Stomach smooth muscle (tissue), 2 donors: Measurements from ENCODE around the gene MAML3.
A peak's percentile ranks its signal among the peaks of the same experiment; 100 is the strongest.

ENCODE experiments used
- H3K27ac ChIP-seq: one replicate; pipeline ENCODE4 v1.7.0; 2013; ENCODE audit warnings: mild to moderate bottlenecking, low read length, inconsistent platforms
- H3K27me3 ChIP-seq, 2 donors: one replicate each; pipeline ENCODE4 v1.7.0; 2013; ENCODE audit warnings: low read length in 2 of 2; ENCODE audit not compliant: insufficient read depth in 2 of 2, control insufficient read depth in 1 of 2
- H3K36me3 ChIP-seq, 2 donors: one replicate each; pipeline ENCODE4 v1.7.0; 2013; ENCODE audit warnings: low read length in 2 of 2; ENCODE audit not compliant: control insufficient read depth in 2 of 2, insufficient read depth in 2 of 2
- H3K4me1 ChIP-seq: one replicate; pipeline ENCODE4 v1.7.0; 2013; ENCODE audit warnings: low read length; ENCODE audit not compliant: control insufficient read depth, insufficient read depth
- H3K4me3 ChIP-seq, 2 donors: one replicate each; pipeline ENCODE4 v1.7.0; 2013; ENCODE audit warnings: low read length in 2 of 2
- H3K9ac ChIP-seq, 2 donors: one replicate each; pipeline ENCODE4 v1.7.0; 2013; ENCODE audit warnings: low read length in 2 of 2, mild to moderate bottlenecking in 1 of 2
- H3K9me3 ChIP-seq, 2 donors: one replicate each; pipeline ENCODE4 v1.7.0; 2013; ENCODE audit warnings: low read length in 2 of 2; ENCODE audit not compliant: control insufficient read depth in 2 of 2
- donor health status: healthy.
- donor health status: Pancreatic carcinoma.

Gene MAML3

DNA sequence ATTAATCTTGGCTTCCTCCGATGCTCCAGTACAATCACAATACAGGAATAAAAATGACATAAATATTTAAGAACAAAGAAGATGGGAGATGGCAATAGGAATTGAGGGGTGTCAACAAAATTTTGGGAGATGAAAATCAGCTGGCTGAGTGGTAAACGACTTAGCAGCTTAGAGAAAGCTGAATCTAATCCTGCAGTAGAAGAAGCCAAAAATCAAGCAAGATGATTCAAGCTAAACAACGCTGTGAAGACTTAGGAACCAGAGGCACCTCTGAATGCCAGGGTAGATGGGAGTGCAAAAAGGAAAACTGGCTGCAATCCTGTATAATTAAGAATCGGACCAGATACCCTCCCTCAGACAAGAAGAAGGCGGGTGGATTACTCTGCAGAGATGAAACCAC, 273.1 kb downstream of the MAML3 start:
- Histone ChIP-seq H3K4me3 (no peak overlapping the region), H3K27me3 (no peaks in the 10 kb centered on the region), H3K27ac (no peak overlapping the region), H3K36me3 (no peaks in the 10 kb centered on the region), H3K9ac (no peak overlapping the region), H3K9me3 (peaks cover 4 to 5% of the 10 kb centered on the region in 2 donors), H3K4me1 (peaks cover 8% of the 10 kb centered on the region)

DNA sequence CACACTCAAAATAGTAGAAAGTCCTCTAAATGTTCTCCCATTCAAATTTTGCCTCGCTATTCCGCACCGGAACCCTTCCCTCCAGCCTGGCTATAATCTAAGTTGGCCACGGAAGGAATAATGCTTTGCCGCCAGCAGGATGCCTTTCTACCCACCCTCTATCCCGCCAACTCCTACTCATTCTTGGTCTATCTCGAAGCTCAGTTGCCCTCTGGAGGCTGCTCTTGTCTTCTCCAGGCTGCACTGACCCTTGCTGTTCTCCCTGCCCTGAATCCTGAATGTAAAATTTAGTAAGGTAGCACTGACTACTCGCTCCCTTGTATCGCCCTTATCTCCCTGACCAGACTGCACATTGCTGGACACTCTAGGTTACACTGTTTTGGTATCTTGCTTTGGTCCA, 275.9 kb downstream of the MAML3 start:
- peaks cover 0 to 2% of the 10 kb centered on the region in 2 donors for H3K9me3 ChIP-seq
- no peaks in the 10 kb centered on the region for H3K36me3 ChIP-seq
- H3K27me3 ChIP-seq: no peaks in the 10 kb centered on the region
- no peak overlapping the region for H3K27ac ChIP-seq
- peaks cover 9% of the 10 kb centered on the region for H3K4me1 ChIP-seq
- no peak overlapping the region for H3K9ac ChIP-seq
- no peak overlapping the region for H3K4me3 ChIP-seq

DNA sequence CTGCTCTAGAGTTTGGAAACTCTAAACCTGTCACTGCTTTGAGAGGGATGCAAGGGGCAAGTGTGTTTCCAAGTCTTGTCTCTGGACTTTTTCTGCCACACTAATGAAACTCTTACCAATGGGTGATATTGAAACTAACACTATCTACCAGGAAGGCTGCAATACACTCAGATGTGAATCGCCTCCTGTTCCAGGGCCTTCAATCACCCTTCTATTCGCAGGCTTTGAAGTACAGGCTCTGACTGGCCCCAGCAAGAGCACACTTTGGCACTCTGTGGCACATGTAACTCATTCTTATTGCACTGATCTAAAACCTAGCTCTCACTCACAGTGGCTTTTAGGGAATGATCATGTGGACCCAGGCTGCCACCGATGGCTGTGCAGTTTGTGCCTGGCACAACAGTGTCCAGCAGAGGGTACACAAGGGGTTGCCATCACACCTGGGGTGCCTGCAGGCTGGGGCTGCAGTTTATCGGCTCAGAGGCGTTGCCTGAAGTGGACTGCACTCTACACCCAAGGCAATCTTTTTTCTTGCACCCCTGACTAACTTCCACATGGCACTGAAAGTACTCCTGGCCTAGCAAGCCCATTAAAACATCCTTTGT, 277.5 kb downstream of the MAML3 start:
- Histone ChIP-seq H3K4me3 (peak overlapping the region in 1 of 2 donors; percentile 15), H3K27me3 (no peaks in the 10 kb centered on the region), H3K27ac (no peak overlapping the region), H3K9me3 (no peaks in the 10 kb centered on the region), H3K9ac (no peak overlapping the region), H3K4me1 (peaks cover 9% of the 10 kb centered on the region), H3K36me3 (no peaks in the 10 kb centered on the region)

- Histone ChIP-seq H3K4me3 (no peak overlapping the region), H3K36me3 (no peaks in the 10 kb centered on the region), H3K27ac (no peak overlapping the region), H3K4me1 (peaks cover 9% of the 10 kb centered on the region), H3K9me3 (no peaks in the 10 kb centered on the region), H3K9ac (no peak overlapping the region), H3K27me3 (no peaks in the 10 kb centered on the region)
Measured at GRCh38 chr4:139875411-139875825, 278.6 kb downstream of the MAML3 start.

- Histone ChIP-seq H3K27ac (no peak overlapping the region), H3K4me3 (no peak overlapping the region), H3K9ac (no peak overlapping the region), H3K9me3 (no peaks in the 10 kb centered on the region), H3K4me1 (peaks cover 9% of the 10 kb centered on the region), H3K36me3 (no peaks in the 10 kb centered on the region), H3K27me3 (no peaks in the 10 kb centered on the region)
Measured at GRCh38 chr4:139873111-139873860, 280.7 kb downstream of the MAML3 start.

DNA sequence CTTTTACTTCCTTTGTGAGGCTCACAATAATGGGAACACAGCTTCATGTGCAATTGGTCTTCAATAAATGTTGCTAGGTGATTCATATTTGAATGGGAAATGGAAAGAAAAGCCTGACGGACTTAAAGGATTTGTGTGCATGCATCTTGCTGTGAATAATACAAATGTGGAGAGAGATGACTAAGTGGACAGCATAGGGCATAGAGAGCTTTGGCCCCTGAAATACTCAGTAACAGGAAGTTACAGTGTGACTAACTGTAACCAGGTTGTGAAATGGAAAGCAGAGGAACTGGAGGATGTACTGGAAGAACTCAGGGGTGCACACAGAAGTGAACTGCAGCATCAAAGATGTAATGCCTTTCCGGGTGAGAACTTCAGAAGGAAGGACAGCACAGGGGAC, 281.7 kb downstream of the MAML3 start:
- no peaks in the 10 kb centered on the region for H3K36me3 ChIP-seq
- peaks cover 9% of the 10 kb centered on the region for H3K4me1 ChIP-seq
- no peaks in the 10 kb centered on the region for H3K9me3 ChIP-seq
- H3K27ac ChIP-seq: no peak overlapping the region
- no peak overlapping the region for H3K4me3 ChIP-seq
- no peaks in the 10 kb centered on the region for H3K27me3 ChIP-seq
- H3K9ac ChIP-seq: no peak overlapping the region

DNA sequence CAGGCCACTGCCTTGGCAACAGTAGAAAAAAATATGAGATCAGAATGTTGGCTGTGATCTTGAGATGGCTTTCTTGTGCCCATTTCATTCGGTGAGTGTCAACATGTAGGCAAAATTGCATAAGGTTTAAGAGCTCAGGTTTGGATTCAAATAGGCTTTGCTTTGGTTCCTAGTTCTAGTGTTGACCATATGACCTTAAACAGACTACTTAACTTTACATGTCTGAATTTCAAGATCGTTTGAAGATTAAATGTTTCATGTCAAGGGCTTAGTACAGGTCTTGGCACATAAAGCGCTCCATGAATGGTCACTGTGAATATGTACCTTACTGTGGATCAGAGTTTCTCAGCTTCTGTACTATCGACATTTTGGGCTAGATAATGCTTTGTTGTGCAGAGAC, 284.2 kb downstream of the MAML3 start:
- Histone ChIP-seq H3K27me3 (no peaks in the 10 kb centered on the region), H3K4me1 (no peaks in the 10 kb centered on the region), H3K4me3 (no peak overlapping the region), H3K27ac (no peak overlapping the region), H3K36me3 (no peaks in the 10 kb centered on the region), H3K9ac (no peak overlapping the region), H3K9me3 (no peaks in the 10 kb centered on the region)

DNA sequence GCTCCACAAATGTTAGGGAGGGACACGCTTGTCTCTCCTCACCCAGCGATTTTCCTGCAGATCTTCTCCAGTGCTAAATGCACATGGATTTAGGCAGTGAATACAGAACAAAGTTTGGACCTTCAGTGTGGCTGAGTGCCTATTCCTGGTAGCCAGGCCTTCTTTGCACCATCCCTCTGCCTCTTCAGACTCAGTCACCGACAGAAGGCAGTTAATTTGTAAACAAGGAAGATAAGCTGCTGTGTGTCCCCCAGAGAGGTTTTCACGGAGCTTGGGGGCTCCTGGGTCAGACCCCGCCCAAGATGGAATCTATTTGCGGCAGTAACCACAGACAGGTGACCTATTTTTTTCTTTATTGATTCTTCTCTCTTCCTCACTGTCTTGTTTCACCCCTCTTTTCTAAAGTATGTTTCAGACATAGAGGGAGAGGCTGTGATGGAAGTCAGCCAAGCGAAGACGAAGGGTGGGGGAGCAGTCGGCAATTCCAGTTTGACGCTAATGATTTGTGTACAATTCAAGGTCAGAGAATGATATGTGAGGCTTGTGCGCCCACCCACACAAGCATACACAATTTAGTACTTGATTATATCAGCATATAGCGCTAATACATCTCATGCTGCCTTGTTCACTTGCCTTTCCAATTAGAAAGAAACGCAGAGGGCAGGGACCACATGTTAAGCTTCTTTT, 287.6 kb downstream of the MAML3 start:
- H3K4me3 ChIP-seq: no peak overlapping the region
- no peaks in the 10 kb centered on the region for H3K36me3 ChIP-seq
- no peaks in the 10 kb centered on the region for H3K9me3 ChIP-seq
- no peak overlapping the region for H3K27ac ChIP-seq
- no peaks in the 10 kb centered on the region for H3K4me1 ChIP-seq
- H3K9ac ChIP-seq: no peak overlapping the region
- no peaks in the 10 kb centered on the region for H3K27me3 ChIP-seq

DNA sequence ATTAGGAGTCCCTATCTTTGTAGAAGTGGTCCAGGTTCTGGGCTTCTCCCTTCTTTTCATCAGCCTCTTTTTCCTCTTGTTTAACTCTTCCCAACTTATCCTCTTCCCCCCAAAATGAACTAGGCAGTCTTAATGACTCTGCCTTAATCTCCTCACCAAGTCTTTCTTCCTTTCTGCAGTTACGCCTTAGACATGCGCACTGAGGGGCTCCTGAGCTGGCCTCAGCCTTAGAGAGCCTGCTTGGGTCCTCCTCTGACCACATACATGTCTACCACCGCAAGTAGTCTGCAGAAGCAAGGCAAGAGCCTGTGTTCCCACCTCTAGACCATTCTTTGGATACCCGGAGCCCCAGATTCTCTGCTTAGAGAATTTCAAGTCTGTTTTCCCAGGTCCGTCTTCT, 288.4 kb downstream of the MAML3 start:
- H3K9ac ChIP-seq: no peak overlapping the region
- H3K4me3 ChIP-seq: no peak overlapping the region
- no peak overlapping the region for H3K27ac ChIP-seq
- no peaks in the 10 kb centered on the region for H3K36me3 ChIP-seq
- H3K4me1 ChIP-seq: no peaks in the 10 kb centered on the region
- H3K9me3 ChIP-seq: no peaks in the 10 kb centered on the region
- no peaks in the 10 kb centered on the region for H3K27me3 ChIP-seq

- no peaks in the 10 kb centered on the region for H3K36me3 ChIP-seq
- H3K27ac ChIP-seq: no peak overlapping the region
- no peaks in the 10 kb centered on the region for H3K9me3 ChIP-seq
- H3K9ac ChIP-seq: no peak overlapping the region
- no peaks in the 10 kb centered on the region for H3K27me3 ChIP-seq
- H3K4me1 ChIP-seq: no peaks in the 10 kb centered on the region
- no peak overlapping the region for H3K4me3 ChIP-seq
Measured at GRCh38 chr4:139863531-139863930, 290.5 kb downstream of the MAML3 start.

- Histone ChIP-seq H3K9ac (no peak overlapping the region), H3K27me3 (no peaks in the 10 kb centered on the region), H3K4me1 (peaks cover 3% of the 10 kb centered on the region), H3K27ac (no peak overlapping the region), H3K9me3 (no peaks in the 10 kb centered on the region), H3K36me3 (no peaks in the 10 kb centered on the region), H3K4me3 (no peak overlapping the region)
Measured at GRCh38 chr4:139861471-139861870, 292.5 kb downstream of the MAML3 start.
